HG03520 (cell line): ENCODE measurements around the gene ANO9.

Source experiments
- ATAC-seq: cut with Tn5 transposase; IDR thresholded peaks from one replicate; pipeline ENCODE4 v1.9.1; 2021; ENCODE audit warnings: mild to moderate bottlenecking, moderate library complexity; ENCODE audit not compliant: unreplicated experiment

The ANO9 gene

GRCh38 chr11:452916-453527 lies 11.2 kb upstream of the ANO9 start:
- no peak for ATAC-seq

GRCh38 chr11:452203-452744 lies 10.5 kb upstream of the ANO9 start:
- no peak for ATAC-seq

GRCh38 chr11:451738-452137 lies 9.9 kb upstream of the ANO9 start:
- no peak for ATAC-seq

- no peak for ATAC-seq
These were observed 9.1 kb upstream of the ANO9 start for GRCh38 chr11:450809-451451.

- ATAC-seq = peak; percentile 65
These were observed 8.3 kb upstream of the ANO9 start, which contains the start of gene PTDSS2 for GRCh38 chr11:449889-450808. PTDSS2 (plus strand) TSS chr11:450279; CDS start chr11:450456, 177 bp downstream.

GRCh38 chr11:447923-448731 lies 6.3 kb upstream of the ANO9 start:
- peak; percentile 48 for ATAC-seq

GRCh38 chr11:446891-447290 lies 5.1 kb upstream of the ANO9 start:
- ATAC-seq = no peak

- no peak for ATAC-seq
These were observed 4.2 kb upstream of the ANO9 start for GRCh38 chr11:445765-446588.

- ATAC-seq = no peak
These were observed 2.8 kb upstream of the ANO9 start for GRCh38 chr11:444396-445144.

- no peak for ATAC-seq
These were observed 1.9 kb upstream of the ANO9 start for GRCh38 chr11:443542-444199.

- no peak for ATAC-seq
These were observed 835 bp upstream of the ANO9 start for GRCh38 chr11:442611-443081.

- no peak for ATAC-seq
These were observed 781 bp downstream of the ANO9 start for GRCh38 chr11:441043-441417.

GRCh38 chr11:440065-441042 lies 1.5 kb downstream of the ANO9 start:
- no peak for ATAC-seq

- no peak for ATAC-seq
These were observed 2.3 kb downstream of the ANO9 start for GRCh38 chr11:439315-440064.

GRCh38 chr11:438101-438844 lies 3.5 kb downstream of the ANO9 start:
- no peak for ATAC-seq
